SK-N-SH (cell line): ENCODE measurements around the gene APOD.
"Not testable (repeated sequence)": the region's sequence is repeated elsewhere in the genome, so short reads cannot be mapped to it uniquely, and the experiment has no call there.

Experiments used
- CTCF ChIP-seq: fragments of 200-600 bp; sonication (generic); IDR thresholded peaks from 2 replicates; pipeline ENCODE4 v1.6.1; 2017; ENCODE audit warnings: antibody characterized with exemption, mild to moderate bottlenecking, moderate library complexity
- EP300 ChIP-seq, 2 experiments: IDR thresholded peaks; 2 replicates each; pipeline versions ENCODE4 v1.4.0 to v1.6.1; 2012; ENCODE audit warnings: borderline replicate concordance in 1 of 2, low read depth in 1 of 2, low read length in 1 of 2
- EZH2phosphoT487 ChIP-seq: fragments of 200-600 bp; sonication (generic); IDR thresholded peaks from 2 replicates; pipeline ENCODE4 v1.6.1; 2017; ENCODE audit warnings: low read depth, mixed run types, mild to moderate bottlenecking, antibody characterized with exemption, moderate library complexity, borderline replicate concordance
- GABPA ChIP-seq: IDR thresholded peaks from 2 replicates; pipeline ENCODE4 v1.4.0; 2012; ENCODE audit warnings: low read depth, mild to moderate bottlenecking
- MAX ChIP-seq: IDR thresholded peaks from 2 replicates; pipeline ENCODE4 v1.4.0; 2012; ENCODE audit warnings: low read depth
- NRF1 ChIP-seq: IDR thresholded peaks from 2 replicates; pipeline ENCODE4 v1.6.1; 2012; ENCODE audit warnings: low read depth, mild to moderate bottlenecking, low read length
- RAD21 ChIP-seq: IDR thresholded peaks from 2 replicates; pipeline ENCODE4 v1.6.1; 2012; ENCODE audit warnings: mild to moderate bottlenecking, low read length
- SIN3A ChIP-seq: IDR thresholded peaks from 2 replicates; pipeline ENCODE4 v1.6.1; 2012; ENCODE audit warnings: low read depth, mild to moderate bottlenecking, low read length, moderate library complexity, borderline replicate concordance
- SMC3 ChIP-seq: IDR thresholded peaks from 2 replicates; pipeline ENCODE4 v1.6.1; 2012; ENCODE audit warnings: low read depth, low read length, improper control_type of control experiment
- TCF12 ChIP-seq: IDR thresholded peaks from 2 replicates; pipeline ENCODE4 v1.4.0; 2012
- TF ChIP-seq, protein P1 (sequence below): fragments of 150-350 bp; IDR thresholded peaks from 2 replicates; pipeline ENCODE4 v1.6.1; 2017; ENCODE audit warnings: antibody characterized with exemption, low read length, low read depth, borderline replicate concordance
- TF ChIP-seq, protein P2 (sequence below): IDR thresholded peaks from 2 replicates; pipeline ENCODE4 v1.4.0; 2012; ENCODE audit warnings: low read depth, borderline replicate concordance

DNA sequence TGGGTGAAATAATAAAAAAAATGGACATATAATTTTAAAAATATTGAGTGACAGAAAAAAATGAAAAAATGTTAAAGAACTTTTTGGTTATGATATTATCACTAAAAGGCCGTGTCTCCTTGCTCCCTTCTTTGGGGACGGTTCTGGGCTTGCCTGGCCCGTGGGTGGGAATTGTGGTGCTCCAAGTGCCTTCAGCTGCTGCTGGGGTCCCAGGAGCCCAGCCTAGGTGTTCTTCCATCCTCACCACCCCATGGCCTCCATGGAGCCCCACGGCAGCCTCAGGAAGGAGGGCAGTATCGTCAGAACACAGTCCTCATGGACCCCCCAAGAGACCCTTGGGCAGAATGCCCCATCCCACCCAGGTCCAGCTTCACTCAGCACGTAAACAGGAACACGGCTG is 45.9 kb upstream of the APOD start:
- TF ChIP-seq CTCF; EZH2phosphoT487; EP300 (IDR thresholded peaks at IDR 0.05; ENCODE audit: borderline replicate concordance in 1 of 2, low read depth in 1 of 2, low read length in 1 of 2); SMC3; TCF12; MAX; GABPA; RAD21; NRF1; SIN3A: not testable (repeated sequence)
- TF ChIP-seq, protein P1, sequence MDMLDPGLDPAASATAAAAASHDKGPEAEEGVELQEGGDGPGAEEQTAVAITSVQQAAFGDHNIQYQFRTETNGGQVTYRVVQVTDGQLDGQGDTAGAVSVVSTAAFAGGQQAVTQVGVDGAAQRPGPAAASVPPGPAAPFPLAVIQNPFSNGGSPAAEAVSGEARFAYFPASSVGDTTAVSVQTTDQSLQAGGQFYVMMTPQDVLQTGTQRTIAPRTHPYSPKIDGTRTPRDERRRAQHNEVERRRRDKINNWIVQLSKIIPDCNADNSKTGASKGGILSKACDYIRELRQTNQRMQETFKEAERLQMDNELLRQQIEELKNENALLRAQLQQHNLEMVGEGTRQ: not testable (repeated sequence)
- TF ChIP-seq, protein P2, sequence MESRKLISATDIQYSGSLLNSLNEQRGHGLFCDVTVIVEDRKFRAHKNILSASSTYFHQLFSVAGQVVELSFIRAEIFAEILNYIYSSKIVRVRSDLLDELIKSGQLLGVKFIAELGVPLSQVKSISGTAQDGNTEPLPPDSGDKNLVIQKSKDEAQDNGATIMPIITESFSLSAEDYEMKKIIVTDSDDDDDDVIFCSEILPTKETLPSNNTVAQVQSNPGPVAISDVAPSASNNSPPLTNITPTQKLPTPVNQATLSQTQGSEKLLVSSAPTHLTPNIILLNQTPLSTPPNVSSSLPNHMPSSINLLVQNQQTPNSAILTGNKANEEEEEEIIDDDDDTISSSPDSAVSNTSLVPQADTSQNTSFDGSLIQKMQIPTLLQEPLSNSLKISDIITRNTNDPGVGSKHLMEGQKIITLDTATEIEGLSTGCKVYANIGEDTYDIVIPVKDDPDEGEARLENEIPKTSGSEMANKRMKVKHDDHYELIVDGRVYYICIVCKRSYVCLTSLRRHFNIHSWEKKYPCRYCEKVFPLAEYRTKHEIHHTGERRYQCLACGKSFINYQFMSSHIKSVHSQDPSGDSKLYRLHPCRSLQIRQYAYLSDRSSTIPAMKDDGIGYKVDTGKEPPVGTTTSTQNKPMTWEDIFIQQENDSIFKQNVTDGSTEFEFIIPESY: not testable (repeated sequence)
